T-cell (primary cell): ENCODE results near the gene MAN1C1. TPM values are rescaled to one million over a fixed set of nuclear protein-coding genes. Genes with fewer than 3 reads are reported as not detected.
A peak's percentile ranks its signal among the peaks of the same experiment; 100 is the strongest.

Experiments
- ATAC-seq, 4 experiments: fragments of 200-7000 bp in 3 of 4; fragments of 150-1000 bp in 1 of 4; cut with Tn5 transposase; replicated peaks in 1 of 4; 1 replicate in 3 of 4; 2 replicates in 1 of 4; pipeline ENCODE4 v1.10.0; 2021; ENCODE audit warnings: moderate library complexity in 3 of 4, mild to moderate bottlenecking in 2 of 4, moderate number of reproducible peaks in 1 of 4
- CTCF ChIA-PET, 2 donors: fragments of 300-600 bp; sonication (Branson Sonifier 250); formaldehyde crosslinking; loops; one replicate each; lab custom pipeline; 2022; ENCODE audit warnings: antibody characterized with exemption in 2 of 2; lab: Charles Lee
- POLR2A ChIA-PET, 2 donors: fragments of 300-600 bp; sonication (Branson Sonifier 250); formaldehyde crosslinking; loops; one replicate each; lab custom pipeline; 2022; ENCODE audit warnings: antibody characterized with exemption in 2 of 2; lab: Charles Lee
- DNase-seq, 35 experiments: peaks; one replicate each; pipeline versions ENCODE4 v3.0.0 to v3.0.0-alpha.2; 2013 to 2023
- H3K27ac ChIP-seq: one replicate; pipeline ENCODE4 v1.5.1; 2013; ENCODE audit warnings: low read length
- H3K27me3 ChIP-seq, 2 experiments: replicated peaks in 1 of 2; 1 replicate in 1 of 2; 2 replicates in 1 of 2; pipeline versions ENCODE4 v1.6.1 to v1.7.0; 2013; ENCODE audit warnings: low read length in 1 of 2, mixed read lengths in 1 of 2; ENCODE audit not compliant: control insufficient read depth in 2 of 2, insufficient read depth in 2 of 2; ENCODE audit errors: extremely low read depth in 1 of 2
- H3K36me3 ChIP-seq, 2 donors: 1 replicate in 1 of 2; 2 replicates in 1 of 2; pipeline versions ENCODE4 v1.6.1 to v1.7.0; 2013; ENCODE audit warnings: low read length in 1 of 2; ENCODE audit not compliant: control insufficient read depth in 2 of 2, insufficient read depth in 1 of 2; ENCODE audit errors: extremely low read depth in 1 of 2
- H3K4me1 ChIP-seq, 2 experiments: 1 replicate in 1 of 2; 2 replicates in 1 of 2; pipeline versions ENCODE4 v1.6.1 to v1.7.0; 2013; ENCODE audit warnings: low read length in 2 of 2, mixed read lengths in 1 of 2; ENCODE audit not compliant: insufficient read depth in 2 of 2, control insufficient read depth in 1 of 2; ENCODE audit errors: extremely low read depth in 1 of 2
- H3K4me3 ChIP-seq, 2 donors: 1 replicate in 1 of 2; 2 replicates in 1 of 2; pipeline versions ENCODE4 v1.5.1 to v1.7.0; 2013; ENCODE audit warnings: mild to moderate bottlenecking in 2 of 2, low read length in 1 of 2, moderate library complexity in 1 of 2; ENCODE audit not compliant: control insufficient read depth in 1 of 2; ENCODE audit errors: extremely low read depth in 1 of 2
- H3K9me3 ChIP-seq: 2 replicates; pipeline ENCODE4 v1.7.0; 2013
- H3K27ac Mint-ChIP-seq, 2 donors: one replicate each; pipeline ENCODE4 v1.8.0; 2020 to 2021; ENCODE audit warnings: mild to moderate bottlenecking in 2 of 2, mixed read lengths in 2 of 2
- H3K27me3 Mint-ChIP-seq, 2 donors: one replicate each; pipeline ENCODE4 v1.8.0; 2021 to 2022; ENCODE audit warnings: mixed read lengths in 2 of 2
- H3K36me3 Mint-ChIP-seq: one replicate; pipeline ENCODE4 v1.8.0; 2021; ENCODE audit warnings: mixed read lengths
- H3K4me1 Mint-ChIP-seq, 3 donors: one replicate each; pipeline ENCODE4 v1.8.0; 2020 to 2022; ENCODE audit warnings: mixed read lengths in 3 of 3, mild to moderate bottlenecking in 1 of 3
- H3K4me3 Mint-ChIP-seq, 3 donors: one replicate each; pipeline ENCODE4 v1.8.0; 2020 to 2022; ENCODE audit warnings: mild to moderate bottlenecking in 3 of 3, mixed read lengths in 3 of 3, moderate library complexity in 3 of 3
- H3K9me3 Mint-ChIP-seq, 3 donors: one replicate each; pipeline ENCODE4 v1.8.0; 2020 to 2022; ENCODE audit warnings: mixed read lengths in 3 of 3
- WGBS: methylation state at CpG from one replicate; pipeline ENCODE4 v1.1.5; 2013; ENCODE audit warnings: missing lambda C conversion rate; ENCODE audit not compliant: insufficient coverage; 5-methylcytosine and 5-hydroxymethylcytosine counted together
- total RNA-seq, 35 experiments: library from RNA in 6 of 35; stranded (reverse) in 6 of 35; fragments of 120-200 nt in 1 of 35; gene quantifications; one replicate each; pipeline versions ENCODE4 v1.2.1 to v1.2.4 and lab custom pipeline; 2013 to 2026

The MAN1C1 gene
- total RNA-seq, 5 donors from 2014 or later (not counting 1 experiment from before 2014, with no cell fraction given): 57.5 to 90.5 (median 65.5) TPM

- Mint-ChIP-seq H3K36me3 (peaks cover 28% of the 10 kb centered on the region), H3K27me3 (no peaks in the 10 kb centered on the region), H3K9me3 (no peaks in the 10 kb centered on the region), H3K27ac (peak overlapping the region; percentile 77 to 82), H3K4me3 (peak overlapping the region in 1 of 3 donors; percentile 48), H3K4me1 (peaks cover 69 to 87% (median 69%) of the 10 kb centered on the region in 3 donors)
- DNase-seq (no peak), ATAC-seq (no peak)
- H3K27ac ChIP-seq: no peak overlapping the region
- H3K36me3 ChIP-seq: peaks cover 3 to 23% of the 10 kb centered on the region in 2 donors
- no peaks in the 10 kb centered on the region for H3K27me3 ChIP-seq
- H3K4me1 ChIP-seq: peaks cover 67 to 75% of the 10 kb centered on the region in 2 experiments
- CTCF ChIA-PET: no interaction called here
- no peak overlapping the region for H3K4me3 ChIP-seq
- POLR2A ChIA-PET: no interaction called here
- H3K9me3 ChIP-seq: no peaks in the 10 kb centered on the region
- 100% methylated on average over 2 of the region's 2 CpGs for WGBS
These were observed 152.4 kb downstream of the MAN1C1 start for GRCh38 chr1:25768999-25769398.

DNA sequence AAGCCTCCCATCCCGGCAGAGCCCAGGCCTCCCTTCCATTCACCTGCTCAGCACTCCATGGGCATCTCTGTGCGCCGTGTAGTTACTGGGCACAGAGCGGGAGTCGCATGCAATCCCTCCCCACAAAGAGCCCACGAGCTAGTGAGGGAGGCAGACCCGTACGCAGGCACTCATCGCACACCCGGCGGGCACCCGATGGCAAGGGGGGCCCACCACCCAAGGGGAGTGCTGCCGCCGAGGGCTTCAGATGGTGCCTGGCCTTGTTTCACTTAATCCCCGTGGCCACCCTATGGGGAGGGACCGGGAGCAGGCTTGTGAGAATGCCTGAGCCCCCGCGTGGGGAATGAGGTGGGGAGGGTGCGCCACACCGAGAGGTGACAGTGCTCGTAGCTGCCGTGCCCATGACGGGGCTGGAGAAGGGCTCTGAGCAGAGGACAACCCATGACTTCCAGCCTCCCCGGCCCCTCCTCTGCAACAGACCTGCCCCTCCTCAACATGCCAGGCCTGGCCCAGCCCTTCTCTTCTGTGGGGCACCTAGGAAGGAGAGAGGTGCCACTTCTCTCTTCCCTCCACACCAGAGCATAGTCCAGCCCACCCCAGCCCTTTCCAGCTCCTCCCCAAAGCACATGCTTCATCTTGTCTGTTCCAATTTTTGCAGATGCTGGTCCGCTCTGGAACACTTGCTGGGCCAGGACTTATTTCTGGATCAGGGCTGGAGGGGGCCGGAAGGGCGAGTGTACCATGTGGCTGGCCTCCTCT is 153.2 kb downstream of the MAN1C1 start:
- Histone ChIP-seq H3K4me1 (peaks cover 73 to 83% of the 10 kb centered on the region in 2 experiments), H3K36me3 (peaks cover 3 to 23% of the 10 kb centered on the region in 2 donors), H3K27ac (no peak overlapping the region), H3K4me3 (no peak overlapping the region), H3K27me3 (no peaks in the 10 kb centered on the region), H3K9me3 (no peaks in the 10 kb centered on the region)
- H3K27ac Mint-ChIP-seq: peak overlapping the region; percentile 91 to 99
- H3K36me3 Mint-ChIP-seq: peaks cover 25% of the 10 kb centered on the region
- H3K4me3 Mint-ChIP-seq: peak overlapping the region in 1 of 3 donors; percentile 86
- peaks cover 77 to 95% (median 77%) of the 10 kb centered on the region in 3 donors for H3K4me1 Mint-ChIP-seq
- H3K9me3 Mint-ChIP-seq: no peaks in the 10 kb centered on the region
- DNase-seq (no peak), ATAC-seq (no peak)
- H3K27me3 Mint-ChIP-seq: no peaks in the 10 kb centered on the region
- POLR2A ChIA-PET: no interaction called here
- CTCF ChIA-PET: interaction anchor here in 1 of 2 donors (0.8 kb wide), 1 partner anchor 26 kb away, joined by 3 read pairs; no protein-coding TSS in a partner anchor
- WGBS: 95% methylated on average over 24 of the region's 27 CpGs

DNA sequence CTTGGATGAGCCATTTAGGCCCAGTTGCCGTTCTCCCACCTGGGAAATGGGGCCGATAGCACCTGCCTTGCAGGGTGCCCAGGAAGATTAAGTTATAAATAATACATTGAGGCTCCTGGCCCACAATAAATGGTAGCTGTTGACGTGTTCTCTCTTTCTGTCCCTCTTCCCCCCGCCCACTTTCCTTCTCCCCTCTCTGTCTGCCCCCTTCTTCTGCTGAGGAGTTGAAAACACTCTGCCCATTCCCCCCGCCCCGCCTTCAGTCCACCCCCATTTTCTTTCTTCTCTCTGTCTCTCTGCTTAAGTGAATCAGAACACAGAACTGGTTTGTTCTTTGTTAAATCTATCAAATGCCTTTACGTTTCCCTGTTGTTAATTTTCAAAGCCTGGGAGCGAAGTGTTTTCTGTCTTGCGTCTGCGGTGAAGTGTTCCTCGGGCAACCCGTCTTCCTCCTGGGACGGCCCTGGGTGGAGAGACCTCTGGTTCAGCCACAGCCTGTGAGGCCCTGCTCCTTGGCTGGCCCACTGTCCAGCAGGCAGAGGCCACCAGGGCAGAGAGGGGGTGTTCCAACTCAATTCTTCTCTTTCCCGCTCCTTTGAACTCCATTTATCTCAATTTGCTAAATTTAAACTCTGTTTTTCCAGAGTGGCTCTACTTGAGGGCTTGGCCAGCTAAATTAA is 154.1 kb downstream of the MAN1C1 start:
- POLR2A ChIA-PET: no interaction called here
- H3K36me3 Mint-ChIP-seq: peaks cover 30% of the 10 kb centered on the region
- no peaks in the 10 kb centered on the region for H3K27me3 Mint-ChIP-seq
- Histone ChIP-seq H3K27ac (peak overlapping the region; percentile 39), H3K4me1 (peaks cover 71 to 84% of the 10 kb centered on the region in 2 experiments), H3K4me3 (peak overlapping the region in 1 of 2 donors; percentile 33), H3K36me3 (peaks cover 3 to 17% of the 10 kb centered on the region in 2 donors), H3K9me3 (no peaks in the 10 kb centered on the region), H3K27me3 (no peaks in the 10 kb centered on the region)
- H3K4me3 Mint-ChIP-seq: peak overlapping the region; percentile 45 to 86 (median 50)
- H3K4me1 Mint-ChIP-seq: peaks cover 78 to 100% (median 79%) of the 10 kb centered on the region in 3 donors
- 76% methylated on average over 12 of the region's 14 CpGs for WGBS
- DNase-seq (peak in 9 of 35 experiments; percentile 7 to 49 (median 29)), ATAC-seq (no peak)
- CTCF ChIA-PET: no interaction called here
- H3K27ac Mint-ChIP-seq: peak overlapping the region; percentile 91 to 99
- H3K9me3 Mint-ChIP-seq: no peaks in the 10 kb centered on the region

- Histone ChIP-seq H3K36me3 (peaks cover 3 to 17% of the 10 kb centered on the region in 2 donors), H3K27me3 (no peaks in the 10 kb centered on the region), H3K4me3 (peak overlapping the region in 1 of 2 donors; percentile 33), H3K9me3 (no peaks in the 10 kb centered on the region), H3K4me1 (peaks cover 69 to 84% of the 10 kb centered on the region in 2 experiments), H3K27ac (no peak overlapping the region)
- DNase-seq: peak in 34 of 35 experiments; percentile 7 to 70 (median 44)
- Mint-ChIP-seq H3K27ac (peak overlapping the region; percentile 91 to 99), H3K4me3 (peak overlapping the region; percentile 45 to 86 (median 50)), H3K9me3 (no peaks in the 10 kb centered on the region), H3K4me1 (peaks cover 76 to 99% (median 78%) of the 10 kb centered on the region in 3 donors), H3K36me3 (peaks cover 31% of the 10 kb centered on the region), H3K27me3 (no peaks in the 10 kb centered on the region)
- WGBS: 62% methylated on average over 15 of the region's 34 CpGs
- ATAC-seq: peak in 3 of 4 experiments; percentile 14 to 24 (median 14)
- ChIA-PET POLR2A (interaction anchor here in 1 of 2 donors (0.6 kb wide), 1 partner anchor 1192 kb away, joined by 4 read pairs; no protein-coding TSS in a partner anchor), CTCF (no interaction called here)
These were observed 154.9 kb downstream of the MAN1C1 start for GRCh38 chr1:25771221-25772114.

GRCh38 chr1:25772164-25772563 is 155.6 kb downstream of the MAN1C1 start:
- no CpG with 5 or more reads among the region's 5 CpGs for WGBS
- H3K36me3 Mint-ChIP-seq: peaks cover 33% of the 10 kb centered on the region
- H3K4me3 Mint-ChIP-seq: peak overlapping the region in 1 of 3 donors; percentile 86
- H3K4me3 ChIP-seq: no peak overlapping the region
- no peaks in the 10 kb centered on the region for H3K9me3 Mint-ChIP-seq
- H3K27me3 ChIP-seq: no peaks in the 10 kb centered on the region
- no peak for DNase-seq
- peaks cover 70 to 86% of the 10 kb centered on the region in 2 experiments for H3K4me1 ChIP-seq
- ATAC-seq: no peak
- H3K27me3 Mint-ChIP-seq: no peaks in the 10 kb centered on the region
- H3K27ac ChIP-seq: no peak overlapping the region
- ChIA-PET CTCF (no interaction called here), POLR2A (interaction anchor here in 1 of 2 donors (0.6 kb wide), 1 partner anchor 1193 kb away, joined by 4 read pairs; no protein-coding TSS in a partner anchor)
- peak overlapping the region; percentile 91 to 99 for H3K27ac Mint-ChIP-seq
- H3K9me3 ChIP-seq: no peaks in the 10 kb centered on the region
- peaks cover 0 to 20% of the 10 kb centered on the region in 2 donors for H3K36me3 ChIP-seq
- H3K4me1 Mint-ChIP-seq: peaks cover 74 to 99% (median 83%) of the 10 kb centered on the region in 3 donors
